GM21367 (cell line): ENCODE results near the gene SORT1.

Experiments used
- ATAC-seq: cut with Tn5 transposase; IDR thresholded peaks from one replicate; pipeline ENCODE4 v1.9.1; 2021; ENCODE audit not compliant: unreplicated experiment

The SORT1 gene

GRCh38 chr1:109263597-109264378 lies 133.9 kb downstream of the SORT1 start:
- peak; percentile 62 for ATAC-seq

DNA sequence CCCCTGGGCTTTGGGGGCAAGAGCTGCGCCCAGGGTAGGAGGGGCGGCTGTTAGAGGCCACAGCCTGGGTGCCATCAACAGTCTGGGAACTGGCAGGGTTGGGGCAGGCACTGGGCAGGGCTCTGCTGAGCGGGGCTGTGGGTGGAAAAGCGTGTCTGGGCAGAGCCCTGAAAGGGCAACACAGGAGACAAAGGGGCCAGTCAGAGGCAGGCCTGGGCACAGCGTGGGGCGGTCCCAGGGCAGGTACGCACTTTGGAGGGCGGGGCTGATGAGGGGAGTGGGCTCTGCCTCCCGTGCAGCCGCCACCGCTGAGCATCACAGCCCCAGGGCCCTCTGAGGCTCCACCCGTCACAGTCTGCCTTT lies 134.5 kb downstream of the SORT1 start:
- ATAC-seq = no peak

DNA sequence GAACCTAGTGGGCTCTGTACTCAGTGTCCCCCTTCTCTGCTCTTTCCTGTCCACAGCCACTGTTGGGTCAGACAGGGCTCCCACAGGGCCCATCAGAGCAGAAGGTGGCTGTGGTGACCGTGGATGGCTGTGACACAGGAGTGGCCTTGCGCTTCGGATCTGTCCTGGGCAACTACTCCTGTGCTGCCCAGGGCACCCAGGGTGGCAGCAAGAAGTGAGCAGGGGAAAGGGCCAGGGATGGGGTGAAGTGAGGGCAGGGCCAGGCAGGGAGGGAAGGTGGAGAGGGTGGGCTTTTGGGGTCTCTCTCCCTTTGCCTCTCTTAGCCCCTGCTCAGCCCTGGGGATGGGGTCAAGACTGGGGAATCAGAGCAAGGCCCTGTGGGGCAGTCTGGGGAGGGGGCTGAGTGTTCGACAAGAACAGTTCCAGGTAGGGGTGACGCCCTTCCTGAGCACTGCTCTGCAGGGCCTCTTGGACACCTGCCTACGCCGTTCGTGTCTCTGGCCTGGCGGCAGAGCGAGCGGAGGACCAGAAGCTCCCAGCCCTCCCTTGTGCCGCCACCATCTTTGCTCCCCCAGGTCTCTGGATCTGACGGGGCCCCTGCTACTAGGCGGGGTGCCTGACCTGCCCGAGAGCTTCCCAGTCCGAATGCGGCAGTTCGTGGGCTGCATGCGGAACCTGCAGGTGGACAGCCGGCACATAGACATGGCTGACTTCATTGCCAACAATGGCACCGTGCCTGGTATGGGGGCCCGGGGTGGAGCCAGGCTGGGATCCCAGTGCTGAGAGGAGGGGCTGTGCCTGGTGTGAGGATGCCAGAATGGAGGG lies 135.3 kb downstream of the SORT1 start:
- ATAC-seq = no peak

DNA sequence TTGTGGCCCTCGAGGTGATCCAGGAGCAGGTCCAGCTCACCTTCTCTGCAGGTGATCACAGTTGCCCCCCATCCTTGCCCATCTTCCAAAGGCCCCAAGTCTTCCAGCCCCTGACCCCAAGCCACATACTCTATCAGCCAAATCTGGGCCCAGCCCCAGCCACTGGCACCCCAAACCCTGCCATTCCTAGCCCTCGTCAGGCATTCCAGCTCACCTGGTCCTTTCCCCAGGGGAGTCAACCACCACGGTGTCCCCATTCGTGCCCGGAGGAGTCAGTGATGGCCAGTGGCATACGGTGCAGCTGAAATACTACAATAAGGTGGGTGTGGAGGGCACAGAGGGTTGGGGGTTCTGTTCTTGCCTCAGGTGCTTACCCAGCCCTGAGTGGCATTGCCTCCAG lies 136.1 kb downstream of the SORT1 start:
- ATAC-seq = no peak

DNA sequence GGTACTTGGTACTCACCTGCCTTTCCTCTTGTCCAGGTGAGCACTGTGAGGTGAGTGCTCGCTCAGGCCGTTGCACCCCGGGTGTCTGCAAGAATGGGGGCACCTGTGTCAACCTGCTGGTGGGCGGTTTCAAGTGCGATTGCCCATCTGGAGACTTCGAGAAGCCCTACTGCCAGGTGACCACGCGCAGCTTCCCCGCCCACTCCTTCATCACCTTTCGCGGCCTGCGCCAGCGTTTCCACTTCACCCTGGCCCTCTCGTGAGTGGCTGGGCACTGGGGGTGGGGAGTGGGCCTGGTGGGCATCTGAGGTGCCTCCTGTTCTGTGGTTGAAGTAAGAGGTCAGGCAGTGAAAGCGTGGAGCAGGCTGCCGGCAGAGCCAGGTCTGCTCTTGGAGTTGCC lies 136.7 kb downstream of the SORT1 start:
- ATAC-seq = no peak

DNA sequence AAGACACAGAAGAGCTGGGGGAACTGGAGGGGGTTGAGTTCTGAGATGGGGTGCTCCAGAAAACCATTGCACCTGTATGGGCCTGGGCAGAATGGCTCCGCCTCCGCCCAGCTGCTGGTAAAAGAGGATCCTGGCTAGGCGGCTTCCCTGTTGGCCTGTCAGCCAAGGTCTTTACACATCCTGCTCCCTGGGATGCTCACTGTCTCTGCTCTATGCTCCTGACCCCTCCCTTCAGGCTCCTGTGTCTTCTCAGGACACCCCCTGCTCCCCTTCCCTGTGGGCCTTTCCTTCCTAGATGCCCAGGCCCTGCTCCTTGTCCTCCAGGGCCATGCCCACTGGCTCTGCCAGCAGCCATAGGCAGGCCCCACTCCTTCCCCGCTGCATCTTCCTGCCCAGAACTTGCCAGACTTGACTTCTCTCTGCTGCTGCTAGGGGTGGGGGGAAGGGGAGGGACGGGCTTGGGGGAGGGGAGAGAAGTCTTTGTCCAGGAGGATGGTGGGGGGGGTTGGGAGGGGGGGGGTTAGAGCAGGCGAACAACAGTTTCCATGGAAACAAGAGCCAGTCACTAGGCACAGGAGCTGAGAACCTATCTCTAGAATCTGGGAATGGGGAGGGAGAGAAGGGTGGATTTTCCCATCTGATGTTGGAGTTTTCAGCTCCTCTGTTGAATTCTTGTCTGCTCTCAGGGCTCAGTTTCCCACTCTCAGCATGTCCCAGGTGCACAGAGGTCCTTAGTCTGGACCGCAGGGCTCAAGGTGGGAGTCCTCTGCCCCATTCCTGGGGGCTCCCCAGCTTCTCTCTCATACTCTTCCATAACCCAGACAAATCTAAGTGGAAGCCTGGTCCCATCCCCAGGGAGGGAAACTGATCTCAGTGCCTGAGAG lies 137.8 kb downstream of the SORT1 start:
- no peak for ATAC-seq
